Measurements from ENCODE around the gene CHD2.
"Not testable (repeated sequence)": the region's sequence is repeated elsewhere in the genome, so short reads cannot be mapped to it uniquely, and the experiment has no call there.

Gene CHD2

DNA sequence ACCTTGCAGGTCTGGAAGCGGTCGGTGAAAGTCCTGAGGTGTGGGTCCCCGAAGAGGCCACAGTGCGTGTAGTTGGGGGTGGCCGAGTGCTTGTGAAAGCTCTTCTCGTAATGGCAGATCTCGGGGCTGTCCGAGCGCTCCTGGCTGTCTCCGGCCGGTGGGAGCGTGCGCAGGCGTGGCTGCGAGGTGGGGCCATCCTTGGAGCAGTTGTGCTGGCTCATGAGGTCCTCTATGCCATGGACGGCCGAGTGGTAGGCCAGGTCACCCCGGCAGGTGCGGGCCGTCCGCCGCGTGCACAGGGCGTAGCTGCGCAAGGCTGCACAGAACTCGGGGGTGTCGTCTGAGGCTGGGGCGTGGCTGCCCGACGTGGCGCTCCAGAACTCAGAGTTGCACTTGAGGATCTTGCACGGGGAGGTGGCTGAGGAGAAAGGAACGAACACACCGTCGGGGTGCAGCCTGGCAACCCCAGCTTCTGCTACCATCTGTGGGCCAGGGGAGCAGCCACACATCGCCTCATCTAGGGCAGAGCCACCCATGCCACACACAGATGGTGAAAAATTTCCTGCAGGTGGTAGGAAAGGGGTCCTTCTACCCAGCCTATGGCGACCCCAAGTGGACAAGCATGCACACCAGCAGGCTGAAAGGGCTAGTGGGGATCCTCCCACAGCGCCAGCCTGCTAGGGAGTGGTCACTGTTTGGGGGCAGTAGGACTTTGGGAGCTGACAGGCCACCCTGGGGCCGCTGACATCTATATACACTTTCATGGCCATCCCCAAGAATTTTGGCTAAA lies 152.2 kb downstream of the CHD2 start:
- DNase-seq = no peak

DNA sequence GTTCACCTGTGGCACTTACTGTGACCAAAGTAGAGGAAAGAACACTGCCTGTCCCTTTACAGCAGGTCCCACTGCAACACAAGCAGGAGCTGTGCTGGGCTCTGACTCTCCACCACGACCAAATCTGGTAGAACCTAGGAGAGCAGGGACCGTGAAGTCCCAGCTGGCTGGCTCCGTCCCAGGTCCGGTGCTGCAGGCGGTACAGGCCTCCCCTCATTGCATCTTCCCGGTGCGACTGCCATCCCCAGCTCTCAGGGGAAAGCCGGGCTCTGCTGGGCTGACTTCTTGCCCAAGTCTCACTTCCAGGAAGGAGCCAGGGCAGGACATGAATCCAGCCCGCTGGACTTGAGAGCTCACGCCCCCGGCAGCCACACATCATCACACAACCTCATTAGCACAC lies 155.1 kb downstream of the CHD2 start:
- no peak for DNase-seq

DNA sequence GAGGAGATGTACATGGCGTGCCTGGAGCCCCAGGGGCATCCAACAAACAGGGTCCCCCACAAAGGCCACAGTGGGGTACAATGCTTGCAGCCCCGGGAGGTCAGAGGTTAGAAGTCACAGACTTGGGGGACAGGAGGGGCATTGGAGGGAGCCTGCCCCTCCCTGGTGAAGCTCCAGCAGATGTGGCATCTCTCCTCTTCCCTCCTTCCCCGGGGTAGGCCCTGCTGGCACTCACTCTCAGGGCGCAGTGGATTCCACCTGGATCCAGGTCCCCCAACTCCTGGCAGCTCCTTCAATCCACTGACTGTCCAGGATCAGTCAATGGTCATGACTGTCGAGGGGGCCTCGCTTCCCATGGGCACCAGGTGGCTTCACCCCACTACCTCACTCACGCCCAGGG lies 156.7 kb downstream of the CHD2 start:
- no peak for DNase-seq

DNA sequence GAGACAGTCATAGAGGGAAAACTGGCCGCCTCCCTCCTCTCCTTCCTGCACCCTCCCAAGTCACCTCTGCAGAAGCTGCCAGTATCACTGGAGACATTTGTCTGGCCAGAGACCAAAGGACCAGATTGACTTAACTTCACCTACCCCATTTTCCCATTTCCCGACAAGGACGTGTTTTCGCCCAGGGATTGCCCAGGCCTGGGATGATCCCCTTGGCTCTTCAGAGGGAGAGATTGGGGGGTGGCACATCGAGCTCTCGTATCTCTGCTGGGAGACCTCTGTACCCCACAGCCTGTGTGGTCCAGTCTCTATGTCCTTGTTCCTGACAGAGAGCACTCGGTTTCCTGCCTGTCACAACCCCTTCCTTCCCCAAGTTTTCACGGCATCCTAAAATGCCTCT lies 157.5 kb downstream of the CHD2 start:
- no peak for DNase-seq

DNA sequence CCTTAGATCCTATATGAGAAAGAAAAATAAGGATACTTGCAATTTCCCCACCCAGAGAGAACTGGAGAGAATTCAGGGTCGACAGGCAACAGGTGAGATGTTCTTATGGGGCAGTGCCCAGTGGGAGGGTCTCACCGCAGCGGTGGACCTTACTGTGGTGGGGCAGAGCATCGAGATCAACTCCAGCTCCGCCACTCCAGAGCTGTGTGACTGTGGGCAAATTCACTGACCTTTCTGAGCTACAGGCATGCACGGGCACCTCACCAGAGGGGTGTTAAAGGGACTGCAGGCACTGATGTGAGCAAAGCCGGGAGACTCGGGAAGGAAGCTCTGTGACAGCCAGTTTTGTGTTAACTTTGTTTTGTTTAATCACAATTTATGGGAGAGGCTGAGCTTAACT lies 158.0 kb downstream of the CHD2 start:
- no peak for DNase-seq

DNA sequence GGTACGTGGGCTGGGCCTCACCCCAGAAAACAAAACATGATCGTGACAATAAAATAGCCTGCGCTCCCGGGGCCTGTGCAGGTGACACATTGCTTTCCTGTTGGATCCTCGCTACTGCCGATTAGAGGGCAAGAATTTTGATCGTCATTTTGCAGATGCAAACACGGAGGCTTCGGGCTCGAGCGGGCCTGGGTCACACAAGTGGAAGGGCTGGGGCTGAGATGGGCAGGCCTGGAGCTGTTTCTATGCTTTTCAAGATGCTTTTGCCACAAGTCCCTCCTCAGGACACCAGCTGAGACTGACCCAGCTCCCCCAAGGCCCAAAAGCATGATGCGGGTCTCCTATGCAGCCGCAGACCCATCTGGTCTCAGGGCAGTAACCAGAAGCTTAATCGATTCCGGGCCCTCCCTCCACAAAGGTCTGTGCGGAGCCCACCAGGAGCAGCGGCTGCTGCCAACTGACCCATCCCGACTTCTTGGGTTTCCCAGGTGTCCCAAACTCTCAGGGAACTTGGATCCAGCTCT lies 158.8 kb downstream of the CHD2 start:
- no peak for DNase-seq

DNA sequence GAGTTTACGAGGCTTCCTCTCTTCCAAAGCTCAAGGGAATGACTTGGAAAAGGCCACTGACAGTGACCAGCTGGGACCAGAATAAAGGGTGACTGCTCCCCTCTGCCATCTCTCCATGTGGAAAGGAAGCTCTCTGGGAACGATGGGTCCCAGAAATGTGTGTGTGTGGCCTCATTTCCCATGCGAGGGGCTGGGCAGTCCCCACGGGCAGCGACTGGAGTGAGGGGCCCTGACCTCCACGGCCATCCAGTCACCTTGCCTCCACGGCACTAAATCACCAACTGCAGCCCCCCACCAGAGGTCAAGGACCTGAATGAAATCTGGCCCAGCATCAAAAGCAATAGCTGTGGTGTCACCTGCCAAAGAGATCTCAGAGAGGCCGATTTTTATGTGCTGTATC lies 159.3 kb downstream of the CHD2 start:
- DNase-seq = no peak

DNA sequence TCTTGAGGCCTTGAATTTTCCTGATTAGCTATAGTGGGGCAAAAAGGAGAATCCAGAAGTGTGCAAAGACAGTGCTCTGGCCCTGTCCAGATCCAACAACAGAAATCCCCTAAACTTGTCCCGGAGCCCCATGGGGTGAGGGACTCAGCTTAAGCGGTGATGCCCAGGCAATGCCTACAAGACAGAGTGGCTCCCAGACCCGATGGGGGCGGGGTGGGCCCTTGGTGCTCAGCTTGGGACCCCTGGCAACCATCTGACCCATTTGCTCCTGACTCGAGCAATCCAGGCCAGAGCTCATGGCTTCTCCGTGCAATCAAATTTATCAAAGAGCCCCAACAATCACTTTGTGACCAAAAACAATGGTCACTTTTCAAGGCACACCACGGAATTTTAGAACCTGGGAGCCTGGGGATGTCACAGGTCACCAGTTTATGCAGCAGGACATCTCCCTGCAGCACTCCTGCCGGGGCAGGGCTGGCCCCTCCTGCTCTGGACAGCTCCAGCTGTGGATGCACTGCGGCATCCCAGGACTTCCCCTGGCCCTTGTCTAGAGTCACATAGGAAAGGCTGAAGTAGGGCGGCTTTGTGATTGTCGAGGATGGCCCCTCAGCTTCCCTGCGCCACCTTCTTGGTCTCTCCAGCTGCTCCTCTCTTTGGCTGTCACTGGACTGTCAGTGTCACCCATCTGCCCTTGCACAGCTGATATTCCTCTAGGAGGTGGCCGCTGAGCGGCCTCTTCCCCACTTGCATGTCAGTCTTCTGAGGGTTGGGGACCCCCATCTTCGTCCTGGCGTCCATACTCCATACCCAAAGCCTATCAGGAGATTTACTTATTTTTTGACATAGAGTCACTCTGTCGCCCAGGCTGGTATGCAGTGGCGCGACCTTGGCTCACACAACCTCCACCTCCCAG lies 160.5 kb downstream of the CHD2 start:
- no peak for DNase-seq

DNA sequence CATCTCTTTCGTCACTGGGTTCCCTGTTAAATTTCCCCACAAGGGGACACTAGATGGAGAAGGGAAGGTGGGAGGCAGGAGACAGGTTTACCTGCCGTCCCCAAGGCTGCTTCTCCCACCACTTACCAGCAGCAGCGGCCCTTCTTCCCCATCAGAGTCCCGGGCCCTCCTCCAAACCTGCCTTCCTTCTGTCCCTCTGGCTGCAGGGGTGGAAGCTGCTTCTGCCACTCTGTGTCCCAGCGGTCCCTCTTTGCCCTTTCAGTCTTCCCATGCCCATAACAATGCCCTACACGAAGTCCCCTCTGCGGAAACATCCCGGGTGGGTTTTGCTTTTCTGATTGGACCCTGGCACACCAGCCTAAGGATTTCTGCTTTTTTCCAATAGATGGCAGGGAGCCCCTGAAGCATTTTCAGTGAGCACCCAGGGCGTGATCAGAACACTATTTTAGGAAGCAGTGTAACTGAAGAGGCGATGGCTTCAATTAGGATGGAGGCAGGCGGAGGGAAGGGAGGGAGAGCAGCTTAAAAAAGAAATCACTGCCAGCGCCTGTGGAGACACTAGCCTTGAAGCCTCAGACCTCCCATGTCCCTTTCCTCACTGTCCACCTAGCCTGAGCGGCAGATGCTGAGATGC lies 162.6 kb downstream of the CHD2 start:
- DNase-seq = not testable (repeated sequence)

DNA sequence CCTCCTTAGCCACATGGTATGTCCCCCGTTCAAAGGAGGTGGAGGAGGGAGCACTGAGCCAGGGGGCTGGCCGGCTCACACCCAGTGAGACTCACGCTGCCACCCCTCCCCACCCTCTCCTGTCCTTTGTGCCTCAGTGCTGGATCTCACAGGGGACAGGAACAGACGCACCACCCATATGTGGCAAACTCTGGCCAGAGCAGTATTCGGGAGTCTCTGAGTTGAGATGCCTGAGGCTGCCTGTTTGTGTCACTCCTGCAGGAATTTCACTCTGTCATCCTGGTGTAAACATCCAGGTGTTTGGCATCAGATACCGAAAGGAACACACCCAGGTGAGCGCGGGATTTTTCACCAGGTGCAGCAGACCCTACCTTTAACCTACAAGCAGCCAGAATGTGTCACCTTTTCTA lies 163.1 kb downstream of the CHD2 start:
- no peak for DNase-seq

DNA sequence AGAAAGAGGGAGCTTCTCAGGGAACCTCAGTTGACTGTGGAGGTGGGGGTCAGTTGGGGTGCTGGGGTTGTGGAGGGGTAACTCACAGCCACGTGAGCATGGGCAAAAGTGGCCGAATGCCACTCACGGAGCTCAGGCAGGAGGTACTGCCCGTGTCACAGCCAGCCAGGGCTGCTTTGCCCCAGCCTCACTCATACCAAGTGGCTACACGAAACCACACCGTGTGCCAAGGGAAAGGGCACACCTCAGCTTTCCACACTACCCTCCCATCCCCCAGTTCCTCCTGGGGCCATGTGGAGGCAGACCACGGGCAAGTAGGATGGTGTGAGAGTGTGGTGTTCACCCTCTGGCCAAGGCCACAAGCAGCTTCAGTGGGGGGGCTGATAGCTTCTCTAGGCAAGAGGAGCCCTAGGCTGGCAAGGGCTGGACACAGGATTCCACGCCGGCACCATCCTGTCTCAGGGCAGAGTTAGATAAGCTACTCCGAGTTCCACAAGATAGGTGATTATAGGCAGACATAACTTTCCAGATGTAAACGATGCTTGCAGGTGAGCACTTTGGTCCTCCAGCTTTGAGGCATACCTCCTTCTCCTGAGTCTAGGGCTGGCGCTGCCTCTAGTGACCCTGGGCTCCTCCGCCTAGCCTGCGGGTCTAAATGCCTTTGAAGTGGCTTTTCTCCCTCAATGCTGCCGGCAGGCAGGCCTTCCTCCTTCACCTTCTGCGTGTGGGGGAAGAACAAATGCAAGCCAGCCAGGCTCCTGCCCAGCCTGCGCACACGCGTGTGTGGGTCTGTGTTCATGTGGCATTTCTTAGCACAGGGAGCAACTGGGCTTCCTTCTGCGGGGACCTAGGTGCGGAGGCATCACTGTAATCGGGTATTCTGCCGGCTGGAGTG lies 163.9 kb downstream of the CHD2 start:
- no peak for DNase-seq

DNA sequence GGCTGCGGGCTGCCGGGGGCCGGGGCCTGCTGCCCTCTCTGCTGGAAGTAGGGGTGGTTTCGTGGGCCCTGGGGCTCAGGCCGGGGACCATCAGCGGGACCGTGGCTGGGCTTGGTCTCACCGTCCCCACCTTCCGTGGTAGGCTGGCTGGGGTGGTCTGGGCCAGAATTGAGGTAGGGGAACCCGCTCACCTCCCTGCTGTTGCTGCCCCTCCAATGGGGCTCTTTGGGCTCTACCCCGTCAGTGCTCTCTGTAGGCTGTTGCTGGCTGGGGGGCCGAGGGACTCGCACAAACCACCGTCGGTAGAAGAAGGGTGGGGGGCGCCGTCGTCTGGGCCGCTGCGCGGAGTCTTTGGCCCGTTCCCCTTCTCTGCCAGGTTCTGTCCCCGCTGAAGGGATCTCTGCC lies 165.5 kb downstream of the CHD2 start:
- no peak for DNase-seq

DNA sequence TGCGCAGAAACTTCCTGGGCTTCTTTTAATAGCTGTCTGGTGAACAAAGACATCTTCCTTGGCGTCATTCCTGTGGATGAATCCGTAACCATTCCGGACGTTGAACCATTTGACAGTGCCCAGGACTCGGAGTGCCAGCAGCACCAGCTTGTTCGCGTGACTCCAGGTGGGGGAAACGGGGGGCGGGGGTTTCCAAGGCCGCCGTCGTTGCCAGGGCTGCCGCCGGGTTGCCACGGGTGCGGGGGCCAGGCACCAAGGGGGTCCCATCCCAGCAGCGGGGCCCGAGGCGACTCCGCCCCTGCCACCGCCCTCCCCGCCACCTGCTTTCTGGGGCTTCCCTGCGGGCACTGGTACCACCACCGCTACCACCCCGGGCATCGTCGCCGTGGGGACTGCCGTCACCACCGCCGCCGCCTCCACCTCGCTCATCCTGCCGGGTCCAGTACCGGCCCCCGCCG lies 166.1 kb downstream of the CHD2 start:
- no peak for DNase-seq

DNA sequence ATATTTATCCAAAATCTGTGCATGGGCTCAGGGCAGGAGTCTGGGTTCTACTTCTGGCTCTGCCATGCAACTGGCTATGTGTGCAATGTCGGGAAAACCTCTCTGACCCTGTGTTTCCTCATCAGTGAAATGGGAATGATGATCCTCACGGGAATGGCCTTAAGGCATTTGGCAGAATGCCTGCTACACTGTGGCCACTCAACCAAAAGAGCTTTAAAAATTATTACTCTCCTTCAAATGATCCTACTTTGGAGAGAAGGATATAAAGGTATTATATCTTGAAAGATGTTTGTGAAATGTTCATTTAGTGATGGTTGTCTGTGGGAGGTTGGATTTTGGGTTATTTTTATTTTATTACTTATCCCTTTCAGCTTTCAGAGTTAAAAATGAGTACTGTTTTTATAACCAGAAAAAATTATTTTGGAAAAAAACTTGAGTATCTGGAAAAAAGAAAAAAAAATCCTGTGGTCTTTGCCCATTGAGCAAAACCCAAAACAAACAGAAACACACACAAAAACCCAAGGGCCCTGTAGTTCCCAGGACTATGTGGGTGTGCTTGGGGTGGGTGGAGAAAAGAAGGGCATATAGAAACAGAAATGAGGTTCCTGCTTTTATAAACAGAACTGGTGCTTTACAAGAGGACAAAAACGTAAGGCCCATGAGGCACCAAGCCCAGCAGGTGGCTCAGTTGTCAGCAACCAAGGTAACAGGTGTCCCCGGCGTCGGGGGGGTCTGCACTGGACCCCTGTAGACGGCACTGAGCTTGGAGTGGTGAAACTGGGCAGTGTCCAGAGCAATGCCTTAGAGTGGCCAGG lies 166.9 kb downstream of the CHD2 start:
- no peak for DNase-seq

DNA sequence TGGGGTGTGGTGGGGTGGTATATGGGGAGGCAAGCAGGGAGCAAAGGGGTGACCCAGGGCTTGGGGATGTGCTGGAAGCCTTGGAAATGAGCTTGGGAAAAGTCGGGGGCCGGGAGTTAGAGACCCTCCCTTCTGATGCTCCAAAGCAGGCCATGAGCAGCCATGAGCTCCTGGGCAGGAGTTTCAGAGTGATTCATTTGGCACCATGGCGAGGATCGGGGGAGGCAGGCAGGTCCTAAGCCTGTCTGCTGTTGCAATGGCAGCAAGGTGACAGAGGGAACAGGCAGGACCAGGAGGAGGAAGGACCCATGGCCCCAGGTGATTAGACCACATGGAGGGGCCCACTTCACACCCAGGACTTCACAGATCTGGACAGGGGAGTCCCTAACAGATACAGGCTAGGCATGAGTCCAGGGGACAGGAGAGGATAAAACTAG lies 167.5 kb downstream of the CHD2 start:
- no peak for DNase-seq

DNA sequence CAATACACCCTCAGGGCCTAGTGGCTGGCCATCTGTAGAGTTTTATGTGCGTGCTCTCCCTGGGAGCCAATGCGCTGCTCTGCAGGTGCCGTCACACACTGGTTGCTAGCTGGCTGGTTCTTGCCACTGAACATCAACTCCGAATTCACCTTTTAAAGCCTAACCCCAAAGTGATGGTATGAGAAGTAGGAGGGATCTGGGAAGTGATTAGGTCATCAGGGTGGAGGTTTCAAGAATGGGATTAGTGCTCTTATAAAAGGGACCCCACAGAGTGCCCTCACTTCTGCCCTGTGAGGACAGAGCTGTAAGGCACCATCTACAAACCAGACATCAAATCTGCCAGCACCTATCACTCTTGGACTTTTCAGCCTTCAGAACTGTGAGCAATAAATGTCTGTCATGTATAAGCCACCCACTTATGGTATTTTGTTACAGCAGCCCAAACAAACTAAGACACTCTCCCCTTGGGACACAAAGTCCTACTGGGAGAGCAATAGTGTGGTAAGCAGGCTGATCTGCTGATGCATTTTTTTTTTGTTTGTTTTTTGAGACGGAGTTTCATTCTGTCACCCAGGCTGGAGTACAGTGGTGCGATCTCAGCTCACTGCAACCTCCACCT lies 168.6 kb downstream of the CHD2 start:
- DNase-seq = no peak

DNA sequence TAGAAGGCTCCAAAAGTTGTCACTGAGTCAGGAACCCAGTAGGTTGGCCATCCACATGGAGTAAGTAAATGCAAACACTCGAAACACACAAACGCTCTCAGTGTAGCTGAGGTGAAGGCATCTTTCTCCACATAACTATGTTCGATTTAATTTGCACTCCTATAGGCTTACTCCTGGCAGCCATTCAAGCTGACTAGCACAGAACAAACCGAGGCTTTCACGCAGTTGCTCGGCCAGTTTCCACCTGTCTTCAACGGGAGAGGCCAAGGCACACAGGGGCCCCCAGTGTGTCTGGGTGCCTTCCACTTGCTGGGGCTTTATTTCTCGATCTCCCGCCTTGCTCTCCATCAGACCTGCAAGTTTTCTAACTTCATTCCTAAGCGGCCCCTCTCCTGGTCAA lies 170.0 kb downstream of the CHD2 start:
- DNase-seq = no peak

DNA sequence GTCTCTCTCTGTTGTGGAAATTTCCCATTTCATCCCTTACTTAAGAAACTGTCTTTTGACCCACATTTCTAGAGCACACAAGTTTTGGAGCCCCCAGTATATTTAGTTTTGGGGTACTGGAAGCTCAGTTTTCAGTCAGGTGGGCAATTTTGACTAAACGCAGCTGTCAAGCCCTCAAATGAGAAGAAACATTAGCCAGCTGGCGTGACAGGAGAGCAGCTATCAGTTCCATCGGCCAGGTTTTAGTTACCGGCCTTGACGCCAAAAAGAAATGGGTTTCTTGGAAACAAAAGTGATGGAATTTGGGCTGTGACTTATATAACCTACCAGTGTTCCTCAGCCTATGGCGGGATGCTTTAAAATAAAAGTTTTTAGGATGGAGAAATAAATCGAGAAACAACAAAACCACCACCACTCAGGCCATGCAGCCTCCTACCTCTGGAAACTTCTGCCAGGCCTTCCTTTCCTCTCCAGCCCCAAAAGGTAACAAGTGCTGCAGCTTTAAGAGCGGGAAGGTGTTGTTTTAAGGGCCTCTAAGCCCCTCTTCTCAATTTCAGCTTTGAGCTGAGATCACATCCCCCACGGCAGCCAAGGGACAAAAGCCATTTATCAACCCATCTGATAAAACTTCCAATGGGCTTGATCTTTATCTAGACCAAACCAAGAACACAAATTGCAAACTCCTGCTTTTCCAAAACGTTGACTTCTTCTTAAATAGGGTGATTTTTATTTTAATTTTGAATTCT lies 170.6 kb downstream of the CHD2 start:
- no peak for DNase-seq

DNA sequence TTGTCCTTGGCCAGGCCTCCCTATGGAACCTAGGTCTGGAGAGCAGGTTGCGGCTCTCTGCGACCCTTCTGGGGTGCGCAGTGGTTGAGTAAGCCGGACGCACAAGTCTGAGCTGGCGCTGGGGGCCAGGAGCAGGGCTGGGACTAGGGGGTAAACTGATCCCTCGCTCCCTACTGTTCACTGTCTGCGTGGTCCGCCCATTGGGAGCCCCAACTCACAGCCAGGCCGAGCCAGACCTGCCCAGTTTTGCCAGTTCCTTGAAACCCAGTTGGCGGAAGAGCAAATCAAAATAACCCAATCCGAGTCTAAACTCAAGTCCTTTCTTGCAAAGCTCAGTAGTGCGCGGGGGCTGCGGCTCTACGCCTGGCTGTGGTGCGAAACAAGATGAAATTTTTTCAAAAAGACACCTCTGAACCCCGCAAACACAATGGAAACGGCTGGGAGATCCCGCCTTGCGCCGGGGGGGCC lies 171.4 kb downstream of the CHD2 start:
- DNase-seq = no peak

DNA sequence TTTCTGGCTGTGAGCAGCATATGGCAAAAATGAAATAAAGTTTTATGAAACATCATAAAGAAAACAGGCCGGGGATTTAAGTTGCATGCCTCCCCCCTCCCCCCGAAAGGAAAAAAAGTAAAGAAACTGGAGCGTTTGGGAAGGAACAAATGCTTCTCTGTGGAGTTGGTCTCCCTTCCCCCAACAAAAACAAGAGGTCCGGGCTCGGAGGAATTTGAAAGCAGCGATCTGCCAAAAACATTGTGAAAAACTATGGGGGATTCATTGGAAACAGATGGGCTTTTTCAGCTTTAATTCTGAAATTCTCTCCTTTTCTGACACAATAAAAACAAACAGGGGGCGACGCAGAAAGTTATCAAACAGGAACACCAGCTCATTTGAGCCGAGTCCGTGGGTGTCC lies 171.9 kb downstream of the CHD2 start:
- no peak for DNase-seq
